Upper lobe of left lung (tissue), 6 donors: ENCODE data around the gene SLC11A2. TPM values are rescaled to one million over a fixed set of nuclear protein-coding genes. Genes with fewer than 3 reads are reported as not detected.

ENCODE experiments used
- ATAC-seq, 2 donors: fragments of 200-7000 bp; cut with Tn5 transposase; one replicate each; pipeline ENCODE4 v1.9.1; 2022; ENCODE audit warnings: mild to moderate bottlenecking in 2 of 2, moderate library complexity in 2 of 2; ENCODE audit not compliant: low FRiP score in 2 of 2
- DNase-seq, 2 donors: peaks; one replicate each; pipeline ENCODE4 v3.0.0-alpha.2; 2019 to 2020
- H3K27ac ChIP-seq, 4 donors: fragments of 200-600 bp; sonication (generic); one replicate each; pipeline ENCODE4 v1.5.1; 2016 to 2019
- H3K27me3 ChIP-seq, 4 donors: fragments of 200-600 bp; sonication (generic); one replicate each; pipeline ENCODE4 v1.5.1; 2017 to 2019
- H3K36me3 ChIP-seq, 4 donors: fragments of 200-600 bp; sonication (generic); one replicate each; pipeline ENCODE4 v1.5.1; 2016 to 2019
- H3K4me1 ChIP-seq, 4 donors: fragments of 200-600 bp; sonication (generic); one replicate each; pipeline ENCODE4 v1.5.1; 2018 to 2019
- H3K4me3 ChIP-seq, 4 donors: fragments of 200-600 bp; sonication (generic); one replicate each; pipeline ENCODE4 v1.5.1; 2017 to 2019; ENCODE audit warnings: mild to moderate bottlenecking in 2 of 4, moderate library complexity in 1 of 4
- H3K9me3 ChIP-seq, 4 donors: fragments of 200-600 bp; sonication (generic); one replicate each; pipeline ENCODE4 v1.5.1; 2018 to 2019
- CTCF ChIP-seq, 6 experiments: fragments of 450-650 bp in 4 of 6; fragments of 200-600 bp in 2 of 6; sonication (generic) in 2 of 6; IDR thresholded peaks; one replicate each; pipeline ENCODE4 v1.5.1; 2016 to 2019; ENCODE audit warnings: antibody characterized with exemption in 6 of 6
- EP300 ChIP-seq, 4 donors: sonication (generic); formaldehyde crosslinking; IDR thresholded peaks; one replicate each; pipeline ENCODE4 v1.5.1; 2017; ENCODE audit warnings: antibody characterized with exemption in 4 of 4, control low read depth in 2 of 4
- POLR2A ChIP-seq, 4 donors: fragments of 450-650 bp; IDR thresholded peaks; one replicate each; pipeline ENCODE4 v1.5.1; 2016 to 2017; ENCODE audit warnings: antibody characterized with exemption in 4 of 4, mild to moderate bottlenecking in 2 of 4
- POLR2AphosphoS5 ChIP-seq, 2 donors: sonication (generic); formaldehyde crosslinking; IDR thresholded peaks; one replicate each; pipeline ENCODE4 v1.5.1; 2017; ENCODE audit warnings: antibody characterized with exemption in 2 of 2
- WGBS, 2 donors: methylation state at CpG; one replicate each; pipeline ENCODE4 v1.1.5; 2017 to 2018; 5-methylcytosine and 5-hydroxymethylcytosine counted together
- total RNA-seq, 6 donors: library from RNA; depleted of rRNA in 4 of 6; stranded (reverse); fragments of >200 nt in 4 of 6; gene quantifications; one replicate each; pipeline versions ENCODE4 v1.1.0 to v1.2.1, GENCODE V29; 2016 to 2021
- donor health status: DM: no; HTN: no; CAD: no; lungs with moderate emphysema.
- donor health status: DM: no; HTN: yes; CAD: no; lungs with severe emphysema.

Gene SLC11A2
- total RNA-seq, 6 donors from 2014 or later, result 67.3 to 110 (median 87.0) TPM

GRCh38 chr12:50952510-50952909, 73.7 kb downstream of the SLC11A2 start, which contains the start of gene HIGD1C:
HIGD1C (plus strand) TSS chr12:50952544; CDS start chr12:50953999, 1,455 bp downstream.
- H3K4me3 ChIP-seq, result no peak within 1 kb of the TSS
- no peaks in the 10 kb centered on the region for H3K9me3 ChIP-seq
- ATAC-seq, result no peak
- no peaks in the 10 kb centered on the region for H3K36me3 ChIP-seq
- peak in 1 of 2 donors; percentile 57 for DNase-seq
- WGBS, 2 donors, result 95 to 97% methylated on average over 6 to 15 of the region's 19 CpGs
- H3K27ac ChIP-seq, result no peak within 1 kb of the TSS
- H3K27me3 ChIP-seq, result no peaks in the 10 kb centered on the region
- TF ChIP-seq CTCF (IDR thresholded peaks at IDR 0.05), result no peak
- TF ChIP-seq POLR2A (IDR thresholded peaks at IDR 0.05), result no peak
- no peak for TF ChIP-seq POLR2AphosphoS5 (IDR thresholded peaks at IDR 0.05)
- TF ChIP-seq EP300 (IDR thresholded peaks at IDR 0.05), result no peak
- H3K4me1 ChIP-seq, result no peaks in the 10 kb centered on the region

- ATAC-seq, result no peak
- no peak overlapping the region for H3K27ac ChIP-seq
- H3K36me3 ChIP-seq, result no peaks in the 10 kb centered on the region
- H3K9me3 ChIP-seq, result no peaks in the 10 kb centered on the region
- 59 to 85% methylated on average over 2 of the region's 2 CpGs for WGBS, 2 donors
- no peaks in the 10 kb centered on the region for H3K27me3 ChIP-seq
- DNase-seq, result no peak
- H3K4me1 ChIP-seq, result no peaks in the 10 kb centered on the region
- TF ChIP-seq EP300 (IDR thresholded peaks at IDR 0.05) (peak in 1 of 4 donors; percentile 28), POLR2A (IDR thresholded peaks at IDR 0.05) (no peak), POLR2AphosphoS5 (IDR thresholded peaks at IDR 0.05) (no peak), CTCF (IDR thresholded peaks at IDR 0.05) (no peak)
- no peak overlapping the region for H3K4me3 ChIP-seq
Measured at GRCh38 chr12:50951112-50951511, 75.1 kb downstream of the SLC11A2 start.

- Histone ChIP-seq H3K27ac (no peak overlapping the region), H3K9me3 (no peaks in the 10 kb centered on the region), H3K27me3 (no peaks in the 10 kb centered on the region), H3K4me1 (no peaks in the 10 kb centered on the region), H3K36me3 (no peaks in the 10 kb centered on the region), H3K4me3 (no peak overlapping the region)
- DNase-seq (no peak), ATAC-seq (peak in 1 of 2 donors; percentile 22)
- 76 to 81% methylated on average over 4 of the region's 4 CpGs for WGBS, 2 donors
- TF ChIP-seq POLR2AphosphoS5 (IDR thresholded peaks at IDR 0.05) (no peak), POLR2A (IDR thresholded peaks at IDR 0.05) (no peak), EP300 (IDR thresholded peaks at IDR 0.05) (no peak), CTCF (IDR thresholded peaks at IDR 0.05) (no peak)
Measured at GRCh38 chr12:50949801-50950302, 76.3 kb downstream of the SLC11A2 start.

GRCh38 chr12:50948798-50949197, 77.4 kb downstream of the SLC11A2 start:
- Histone ChIP-seq H3K4me1 (no peaks in the 10 kb centered on the region), H3K9me3 (no peaks in the 10 kb centered on the region), H3K27me3 (no peaks in the 10 kb centered on the region), H3K27ac (no peak overlapping the region), H3K4me3 (no peak overlapping the region), H3K36me3 (no peaks in the 10 kb centered on the region)
- ATAC-seq (no peak), DNase-seq (no peak)
- 42 to 50% methylated on average over 2 of the region's 4 CpGs for WGBS, 2 donors
- no peak for TF ChIP-seq POLR2AphosphoS5 (IDR thresholded peaks at IDR 0.05)

GRCh38 chr12:50947933-50948626, 78.1 kb downstream of the SLC11A2 start:
- H3K36me3 ChIP-seq, result no peaks in the 10 kb centered on the region
- 80 to 95% methylated on average over 3 of the region's 3 CpGs for WGBS, 2 donors
- H3K4me3 ChIP-seq, result no peak overlapping the region
- ATAC-seq, result no peak
- no peaks in the 10 kb centered on the region for H3K4me1 ChIP-seq
- H3K27ac ChIP-seq, result no peak overlapping the region
- DNase-seq, result no peak
- no peaks in the 10 kb centered on the region for H3K9me3 ChIP-seq
- TF ChIP-seq CTCF (IDR thresholded peaks at IDR 0.05) (no peak), POLR2A (IDR thresholded peaks at IDR 0.05) (no peak), EP300 (IDR thresholded peaks at IDR 0.05) (no peak), POLR2AphosphoS5 (IDR thresholded peaks at IDR 0.05) (no peak)
- H3K27me3 ChIP-seq, result no peaks in the 10 kb centered on the region
